ENCODE data around the gene ITIH5. TPM values are rescaled to one million over a fixed set of nuclear protein-coding genes. Genes with fewer than 3 reads are reported as not detected.

Gene ITIH5
- total and polyA plus RNA-seq, 4 donors = 3.8 to 45.0 (median 16.2) TPM

GRCh38 chr10:7590271-7590670, 76.5 kb downstream of the ITIH5 start:
- DNase-seq (no peak), ATAC-seq (ENCODE audit: low FRiP score) (no peak)
- Histone ChIP-seq H3K36me3 (ENCODE audit: control insufficient read depth in 1 of 2, insufficient read depth in 2 of 2, low read length in 1 of 2) (no peaks in the 10 kb centered on the region), H3K9me3 (ENCODE audit: control insufficient read depth, low read length) (no peaks in the 10 kb centered on the region), H3K27ac (ENCODE audit: low read depth in 1 of 2, low read length in 2 of 2) (no peak overlapping the region), H3K27me3 (ENCODE audit: control insufficient read depth in 1 of 2, insufficient read depth in 2 of 2, low read length in 1 of 2) (no peaks in the 10 kb centered on the region), H3K4me1 (ENCODE audit: control insufficient read depth in 1 of 2, insufficient read depth in 2 of 2, low read length in 2 of 2) (no peaks in the 10 kb centered on the region), H3K4me3 (ENCODE audit: low read length in 2 of 2) (no peak overlapping the region)
- intact Hi-C loops (cut with DNase I) = no loop called here
- 85% methylated on average over 9 of the region's 9 CpGs for WGBS, 2 donors

DNA sequence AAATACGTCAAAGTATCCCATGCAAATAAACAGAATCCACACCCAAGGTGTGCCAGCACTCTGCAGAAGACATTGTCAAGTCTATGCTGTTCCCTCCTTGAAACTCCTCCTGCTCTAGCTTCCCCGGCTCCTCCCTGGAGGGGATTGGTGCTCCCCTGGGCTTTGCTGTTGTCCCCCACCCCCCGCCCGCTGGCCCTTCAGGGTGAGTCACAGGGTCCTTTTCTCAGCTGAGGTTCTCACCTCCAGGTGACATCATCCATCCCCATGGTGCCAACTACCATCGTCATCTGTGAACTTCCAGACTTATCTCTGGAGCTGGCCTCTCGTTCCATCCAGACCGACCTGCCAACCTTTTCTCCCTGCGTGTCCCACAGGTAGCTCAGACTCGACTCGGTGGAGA, 77.0 kb downstream of the ITIH5 start:
- H3K4me3 ChIP-seq (ENCODE audit: low read length in 2 of 2) = no peak overlapping the region
- intact Hi-C loops (cut with DNase I) = no loop called here
- no peaks in the 10 kb centered on the region for H3K36me3 ChIP-seq (ENCODE audit: control insufficient read depth in 1 of 2, insufficient read depth in 2 of 2, low read length in 1 of 2)
- 71 to 79% methylated on average over 10 of the region's 10 CpGs for WGBS, 2 donors
- no peaks in the 10 kb centered on the region for H3K4me1 ChIP-seq (ENCODE audit: control insufficient read depth in 1 of 2, insufficient read depth in 2 of 2, low read length in 2 of 2)
- no peak overlapping the region for H3K27ac ChIP-seq (ENCODE audit: low read depth in 1 of 2, low read length in 2 of 2)
- H3K27me3 ChIP-seq (ENCODE audit: control insufficient read depth in 1 of 2, insufficient read depth in 2 of 2, low read length in 1 of 2) = no peaks in the 10 kb centered on the region
- no peak for DNase-seq
- ATAC-seq (ENCODE audit: low FRiP score) = no peak
- no peaks in the 10 kb centered on the region for H3K9me3 ChIP-seq (ENCODE audit: control insufficient read depth, low read length)

DNA sequence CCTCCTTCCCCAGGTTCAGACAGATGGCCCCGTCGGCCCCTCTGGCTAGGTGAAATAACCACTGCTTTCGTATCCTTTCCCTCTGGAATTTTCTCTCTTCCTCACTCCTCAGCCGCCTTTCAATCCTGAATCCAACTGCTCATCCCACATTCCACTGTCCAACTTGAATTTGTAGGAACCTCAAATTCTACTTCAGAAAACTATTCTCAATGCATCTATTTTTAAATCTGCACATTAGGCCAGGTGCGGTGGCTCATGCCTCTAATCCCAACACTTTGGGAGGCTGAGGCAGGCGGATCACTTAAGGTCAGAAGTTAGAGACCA, 78.9 kb downstream of the ITIH5 start:
- intact Hi-C loops (cut with DNase I) = no loop called here
- DNase-seq = no peak

DNA sequence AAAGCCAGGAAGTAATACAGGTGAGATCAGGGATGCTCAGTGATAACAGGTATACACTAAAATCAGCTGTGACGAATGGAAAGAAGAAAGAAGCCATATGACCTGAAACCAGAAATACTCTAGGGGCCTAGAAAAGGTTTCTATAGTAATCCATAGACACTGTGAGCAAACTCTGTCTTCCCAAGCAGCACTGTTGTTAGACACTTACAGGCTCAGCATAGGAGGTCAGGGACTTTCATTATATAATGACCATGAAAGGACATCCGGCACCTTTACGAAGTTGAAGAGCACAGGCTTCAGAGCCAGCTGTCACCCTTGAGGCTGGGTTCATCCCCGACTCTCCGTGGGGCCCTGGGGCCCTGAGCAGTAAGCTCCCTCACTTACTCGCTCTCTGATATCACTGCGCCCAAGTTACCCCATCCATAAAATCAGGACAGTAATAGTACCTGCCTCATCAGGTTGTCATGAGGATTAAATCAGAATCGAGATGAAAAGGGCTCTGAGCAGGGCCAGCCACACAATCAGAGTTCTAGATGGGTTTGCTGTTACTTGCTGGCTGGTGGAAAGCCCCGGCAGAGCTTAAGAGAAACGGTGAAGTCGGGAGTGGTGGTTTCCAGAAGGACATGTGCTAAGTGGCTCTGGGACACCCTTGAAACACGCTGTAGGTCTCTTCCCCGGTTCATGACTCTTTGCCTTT, 79.5 kb downstream of the ITIH5 start:
- Histone ChIP-seq H3K36me3 (ENCODE audit: control insufficient read depth in 1 of 2, insufficient read depth in 2 of 2, low read length in 1 of 2) (no peaks in the 10 kb centered on the region), H3K9me3 (ENCODE audit: control insufficient read depth, low read length) (no peaks in the 10 kb centered on the region), H3K4me3 (ENCODE audit: low read length in 2 of 2) (no peak overlapping the region), H3K4me1 (ENCODE audit: control insufficient read depth in 1 of 2, insufficient read depth in 2 of 2, low read length in 2 of 2) (no peaks in the 10 kb centered on the region), H3K27ac (ENCODE audit: low read depth in 1 of 2, low read length in 2 of 2) (no peak overlapping the region), H3K27me3 (ENCODE audit: control insufficient read depth in 1 of 2, insufficient read depth in 2 of 2, low read length in 1 of 2) (no peaks in the 10 kb centered on the region)
- intact Hi-C loops (cut with DNase I) = no loop called here
- no peak for ATAC-seq (ENCODE audit: low FRiP score)
- DNase-seq = no peak
- 79 to 86% methylated on average over 13 of the region's 13 CpGs for WGBS, 2 donors

More for the DNA sequence above, 78.9 kb downstream of the ITIH5 start:
- Histone ChIP-seq H3K4me3 (ENCODE audit: low read length in 2 of 2) (no peak overlapping the region), H3K27ac (ENCODE audit: low read depth in 1 of 2, low read length in 2 of 2) (no peak overlapping the region), H3K36me3 (ENCODE audit: control insufficient read depth in 1 of 2, insufficient read depth in 2 of 2, low read length in 1 of 2) (no peaks in the 10 kb centered on the region), H3K27me3 (ENCODE audit: control insufficient read depth in 1 of 2, insufficient read depth in 2 of 2, low read length in 1 of 2) (no peaks in the 10 kb centered on the region), H3K9me3 (ENCODE audit: control insufficient read depth, low read length) (no peaks in the 10 kb centered on the region), H3K4me1 (ENCODE audit: control insufficient read depth in 1 of 2, insufficient read depth in 2 of 2, low read length in 2 of 2) (no peaks in the 10 kb centered on the region)
- 87 to 89% methylated on average over 6 of the region's 6 CpGs for WGBS, 2 donors
- no peak for ATAC-seq (ENCODE audit: low FRiP score)

DNA sequence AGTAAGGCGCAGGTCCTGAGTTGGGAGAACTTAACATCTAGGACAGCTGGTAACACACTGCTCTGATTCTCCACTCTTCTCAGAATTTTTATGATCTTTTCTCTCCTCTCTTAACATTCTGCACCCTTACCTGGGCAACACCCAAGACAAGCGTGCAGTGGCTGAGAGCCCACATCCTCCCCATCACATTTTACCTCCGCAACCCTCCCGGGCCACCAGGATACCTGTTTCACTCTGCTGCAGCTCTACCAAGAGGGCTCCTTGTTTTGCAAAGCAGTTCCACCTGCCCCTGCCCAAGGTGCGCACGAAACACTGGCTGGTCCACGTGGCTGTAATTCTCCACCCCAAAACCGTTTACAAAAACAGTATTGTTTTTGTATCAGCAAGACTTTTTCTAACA, 81.5 kb downstream of the ITIH5 start:
- 82 to 84% methylated on average over 8 of the region's 8 CpGs for WGBS, 2 donors
- ATAC-seq (ENCODE audit: low FRiP score) (no peak), DNase-seq (no peak)
- H3K27ac ChIP-seq (ENCODE audit: low read depth in 1 of 2, low read length in 2 of 2) = no peak overlapping the region
- H3K36me3 ChIP-seq (ENCODE audit: control insufficient read depth in 1 of 2, insufficient read depth in 2 of 2, low read length in 1 of 2) = no peaks in the 10 kb centered on the region
- intact Hi-C loops (cut with DNase I) = no loop called here
- H3K27me3 ChIP-seq (ENCODE audit: control insufficient read depth in 1 of 2, insufficient read depth in 2 of 2, low read length in 1 of 2) = no peaks in the 10 kb centered on the region
- H3K4me1 ChIP-seq (ENCODE audit: control insufficient read depth in 1 of 2, insufficient read depth in 2 of 2, low read length in 2 of 2) = no peaks in the 10 kb centered on the region
- no peaks in the 10 kb centered on the region for H3K9me3 ChIP-seq (ENCODE audit: control insufficient read depth, low read length)
- H3K4me3 ChIP-seq (ENCODE audit: low read length in 2 of 2) = no peak overlapping the region

DNA sequence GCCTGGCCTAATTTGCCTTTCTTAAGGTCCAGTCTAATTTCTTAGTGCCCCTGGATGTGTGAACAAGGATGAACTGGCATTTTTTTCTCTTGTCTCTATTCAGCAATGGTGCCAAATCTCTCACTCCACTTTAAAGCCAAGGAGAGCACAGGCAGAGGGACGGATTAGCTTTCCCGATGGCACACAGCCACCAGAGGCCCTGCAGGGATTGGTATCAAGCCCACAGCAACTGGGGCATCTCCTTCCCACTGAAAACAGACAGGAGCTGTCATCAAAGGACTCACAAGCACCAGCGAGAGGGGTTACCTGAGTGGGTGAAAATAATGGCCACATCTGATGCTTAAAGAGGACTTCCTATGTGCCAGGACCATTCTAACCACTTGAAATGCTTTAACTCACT, 83.1 kb downstream of the ITIH5 start:
- DNase-seq (no peak), ATAC-seq (ENCODE audit: low FRiP score) (no peak)
- WGBS, 2 donors = 69 to 74% methylated on average over 3 of the region's 3 CpGs
- no peaks in the 10 kb centered on the region for H3K9me3 ChIP-seq (ENCODE audit: control insufficient read depth, low read length)
- no peaks in the 10 kb centered on the region for H3K4me1 ChIP-seq (ENCODE audit: control insufficient read depth in 1 of 2, insufficient read depth in 2 of 2, low read length in 2 of 2)
- intact Hi-C loops (cut with DNase I) = no loop called here
- no peak overlapping the region for H3K4me3 ChIP-seq (ENCODE audit: low read length in 2 of 2)
- no peaks in the 10 kb centered on the region for H3K36me3 ChIP-seq (ENCODE audit: control insufficient read depth in 1 of 2, insufficient read depth in 2 of 2, low read length in 1 of 2)
- H3K27ac ChIP-seq (ENCODE audit: low read depth in 1 of 2, low read length in 2 of 2) = no peak overlapping the region
- no peaks in the 10 kb centered on the region for H3K27me3 ChIP-seq (ENCODE audit: control insufficient read depth in 1 of 2, insufficient read depth in 2 of 2, low read length in 1 of 2)

GRCh38 chr10:7580520-7580919, 86.2 kb downstream of the ITIH5 start:
- H3K9me3 ChIP-seq (ENCODE audit: control insufficient read depth, low read length) = no peaks in the 10 kb centered on the region
- intact Hi-C loops (cut with DNase I) = no loop called here
- ATAC-seq (ENCODE audit: low FRiP score) = no peak
- H3K4me1 ChIP-seq (ENCODE audit: control insufficient read depth in 1 of 2, insufficient read depth in 2 of 2, low read length in 2 of 2) = no peaks in the 10 kb centered on the region
- H3K27ac ChIP-seq (ENCODE audit: low read depth in 1 of 2, low read length in 2 of 2) = no peak overlapping the region
- H3K27me3 ChIP-seq (ENCODE audit: control insufficient read depth in 1 of 2, insufficient read depth in 2 of 2, low read length in 1 of 2) = no peaks in the 10 kb centered on the region
- no peaks in the 10 kb centered on the region for H3K36me3 ChIP-seq (ENCODE audit: control insufficient read depth in 1 of 2, insufficient read depth in 2 of 2, low read length in 1 of 2)
- WGBS, 2 donors = 56 to 66% methylated on average over 5 of the region's 5 CpGs
- DNase-seq = no peak
- H3K4me3 ChIP-seq (ENCODE audit: low read length in 2 of 2) = no peak overlapping the region

GRCh38 chr10:7579681-7580080, 87.1 kb downstream of the ITIH5 start:
- ATAC-seq (ENCODE audit: low FRiP score) (peak; percentile 7), DNase-seq (no peak)
- Histone ChIP-seq H3K4me3 (ENCODE audit: low read length in 2 of 2) (no peak overlapping the region), H3K4me1 (ENCODE audit: control insufficient read depth in 1 of 2, insufficient read depth in 2 of 2, low read length in 2 of 2) (no peaks in the 10 kb centered on the region), H3K27ac (ENCODE audit: low read depth in 1 of 2, low read length in 2 of 2) (no peak overlapping the region), H3K27me3 (ENCODE audit: control insufficient read depth in 1 of 2, insufficient read depth in 2 of 2, low read length in 1 of 2) (no peaks in the 10 kb centered on the region), H3K9me3 (ENCODE audit: control insufficient read depth, low read length) (no peaks in the 10 kb centered on the region), H3K36me3 (ENCODE audit: control insufficient read depth in 1 of 2, insufficient read depth in 2 of 2, low read length in 1 of 2) (no peaks in the 10 kb centered on the region)
- 94 to 95% methylated on average over 25 of the region's 25 CpGs for WGBS, 2 donors
- intact Hi-C loops (cut with DNase I) = no loop called here

- Histone ChIP-seq H3K4me3 (ENCODE audit: low read length in 2 of 2) (no peak overlapping the region), H3K9me3 (ENCODE audit: control insufficient read depth, low read length) (no peaks in the 10 kb centered on the region), H3K4me1 (ENCODE audit: control insufficient read depth in 1 of 2, insufficient read depth in 2 of 2, low read length in 2 of 2) (no peaks in the 10 kb centered on the region), H3K27me3 (ENCODE audit: control insufficient read depth in 1 of 2, insufficient read depth in 2 of 2, low read length in 1 of 2) (no peaks in the 10 kb centered on the region), H3K27ac (ENCODE audit: low read depth in 1 of 2, low read length in 2 of 2) (no peak overlapping the region), H3K36me3 (ENCODE audit: control insufficient read depth in 1 of 2, insufficient read depth in 2 of 2, low read length in 1 of 2) (no peaks in the 10 kb centered on the region)
- 94 to 95% methylated on average over 5 of the region's 5 CpGs for WGBS, 2 donors
- DNase-seq = no peak
- ATAC-seq (ENCODE audit: low FRiP score) = no peak
- intact Hi-C loops (cut with DNase I) = no loop called here
Measured at GRCh38 chr10:7577579-7577978, 89.2 kb downstream of the ITIH5 start.
